HCT116 (cell line): ENCODE results near the gene DDAH1. TPM values are rescaled to one million over a fixed set of nuclear protein-coding genes. Genes with fewer than 3 reads are reported as not detected.

ENCODE experiments used
- ATAC-seq: fragments of 200-7000 bp; cut with Tn5 transposase; 2 replicates; pipeline ENCODE4 v1.9.1; 2020; ENCODE audit warnings: mild to moderate bottlenecking, moderate library complexity
- BruUV-seq: library from RNA; stranded (reverse); fragments of 400-500 nt; replicated peaks from 2 replicates; lab custom pipeline; 2021; lab: Mats Ljungman, UMichigan
- CTCF ChIA-PET: fragments of 300-600 bp; sonication (Branson Sonifier 250); formaldehyde crosslinking; loops from one replicate; lab custom pipeline; 2021; ENCODE audit warnings: antibody characterized with exemption; lab: Charles Lee
- POLR2A ChIA-PET: fragments of 300-600, 350-600 bp; sonication (Branson Sonifier 250); formaldehyde crosslinking; loops from one replicate; lab custom pipeline; 2021; ENCODE audit warnings: antibody characterized with exemption; lab: Charles Lee
- RAD21 ChIA-PET, 2 experiments: fragments of 300-600 bp; sonication (Branson Sonifier 250); formaldehyde crosslinking; loops; one replicate each; lab custom pipeline; 2023; ENCODE audit warnings: low total read pairs in 2 of 2; ENCODE audit not compliant: uncharacterized antibody in 2 of 2, unreplicated experiment in 2 of 2, low non-redundant PET in 1 of 2; lab: Charles Lee
- DNase-seq: peaks from one replicate; pipeline ENCODE4 v3.0.0-alpha.2; 2010; ENCODE audit warnings: low read depth, low spot score
- H2AFZ ChIP-seq: fragments of 200-600 bp; shearing (Covaris generic), sonication (generic); 2 replicates; pipeline ENCODE4 v1.6.1; 2017; ENCODE audit warnings: low read depth, mixed run types, mixed read lengths, antibody characterized with exemption, low read length; ENCODE audit not compliant: poor library complexity, severe bottlenecking
- H3K27ac ChIP-seq: 2 replicates; pipeline ENCODE4 v1.5.1; 2012; ENCODE audit warnings: low read depth, low read length
- H3K27me3 ChIP-seq: fragments of 200-600 bp; sonication (generic); 2 replicates; pipeline ENCODE4 v1.6.1; 2016; ENCODE audit warnings: mixed run types, low read length, mixed read lengths; ENCODE audit not compliant: insufficient read depth
- H3K36me3 ChIP-seq, 2 experiments: fragments of 200-500 bp in 1 of 2; fragments of 200-600 bp in 1 of 2; sonication (Bioruptor generic) in 1 of 2; sonication (generic) in 1 of 2; 2 replicates each; pipeline versions ENCODE4 v1.5.1 to v1.6.1; 2014 to 2016; ENCODE audit warnings: low read length in 2 of 2, inconsistent platforms in 1 of 2, mixed read lengths in 1 of 2, mixed run types in 1 of 2; ENCODE audit not compliant: insufficient read depth in 2 of 2, control insufficient read depth in 1 of 2
- H3K4me1 ChIP-seq, 2 experiments: fragments of 200-600 bp in 1 of 2; sonication (generic) in 1 of 2; 2 replicates each; pipeline versions ENCODE4 v1.5.1 to v1.6.1; 2012 to 2017; ENCODE audit warnings: low read length in 2 of 2, inconsistent platforms in 1 of 2, mild to moderate bottlenecking in 1 of 2, mixed read lengths in 1 of 2, mixed run types in 1 of 2, moderate library complexity in 1 of 2; ENCODE audit not compliant: insufficient read depth in 2 of 2, control insufficient read depth in 1 of 2
- H3K4me2 ChIP-seq: fragments of 200-600 bp; sonication (generic); 2 replicates; pipeline ENCODE4 v1.6.1; 2017; ENCODE audit warnings: mixed run types, low read length, mixed read lengths
- H3K4me3 ChIP-seq, 2 experiments: fragments of 200-600 bp in 1 of 2; sonication (generic) in 1 of 2; replicated peaks in 1 of 2; 2 replicates each; pipeline ENCODE4 v1.5.1; 2011 to 2016; ENCODE audit warnings: low read length in 2 of 2, control low read depth in 1 of 2, low read depth in 1 of 2, mild to moderate bottlenecking in 1 of 2, mixed read lengths in 1 of 2, mixed run types in 1 of 2
- H3K79me2 ChIP-seq: fragments of 200-600 bp; sonication (generic); 2 replicates; pipeline ENCODE4 v1.6.1; 2017; ENCODE audit warnings: mild to moderate bottlenecking, mixed run types, low read length, moderate library complexity, mixed read lengths; ENCODE audit not compliant: insufficient read depth
- H3K9ac ChIP-seq: fragments of 200-600 bp; sonication (generic); 2 replicates; pipeline ENCODE4 v1.6.1; 2016; ENCODE audit warnings: low read length, mixed read lengths
- H3K9me2 ChIP-seq: fragments of 200-600 bp; sonication (generic), shearing (Covaris generic); 2 replicates; pipeline ENCODE4 v1.6.1; 2017; ENCODE audit warnings: mixed run types, mild to moderate bottlenecking, moderate library complexity; ENCODE audit not compliant: insufficient read depth
- H3K9me3 ChIP-seq, 2 experiments: fragments of 200-500 bp in 1 of 2; fragments of 200-600 bp in 1 of 2; sonication (Bioruptor generic) in 1 of 2; sonication (generic) in 1 of 2; 2 replicates each; pipeline ENCODE4 v1.6.1; 2014 to 2017; ENCODE audit warnings: low read length in 2 of 2, mixed read lengths in 2 of 2, inconsistent platforms in 1 of 2, low read depth in 1 of 2, mild to moderate bottlenecking in 1 of 2, mixed run types in 1 of 2, moderate library complexity in 1 of 2; ENCODE audit not compliant: control insufficient read depth in 1 of 2, insufficient read depth in 1 of 2
- H4K20me1 ChIP-seq: fragments of 200-600 bp; sonication (generic), shearing (Covaris generic); 2 replicates; pipeline ENCODE4 v1.6.1; 2017; ENCODE audit warnings: mixed run types, mild to moderate bottlenecking, moderate library complexity; ENCODE audit not compliant: insufficient read depth
- CBX3 ChIP-seq: IDR thresholded peaks from 2 replicates; pipeline ENCODE4 v1.6.1; 2012; ENCODE audit warnings: low read depth
- EGR1 ChIP-seq: IDR thresholded peaks from 2 replicates; pipeline ENCODE4 v1.6.1; 2012; ENCODE audit warnings: low read depth
- EZH2 ChIP-seq: fragments of 200-600 bp; sonication (generic); IDR thresholded peaks from 2 replicates; pipeline ENCODE4 v1.6.1; 2017; ENCODE audit warnings: antibody characterized with exemption, mixed run types
- EZH2phosphoT487 ChIP-seq: fragments of 200-600 bp; IDR thresholded peaks from 2 replicates; pipeline ENCODE4 v1.6.1; 2018; ENCODE audit warnings: antibody characterized with exemption, borderline replicate concordance
- FOSL1 ChIP-seq: IDR thresholded peaks from 2 replicates; pipeline ENCODE4 v1.6.1; 2012; ENCODE audit warnings: low read depth
- JUND ChIP-seq: IDR thresholded peaks from 2 replicates; pipeline ENCODE4 v1.6.1; 2012
- POLR2AphosphoS5 ChIP-seq: IDR thresholded peaks from 2 replicates; pipeline ENCODE4 v1.6.1; 2011; ENCODE audit warnings: mild to moderate bottlenecking, low read depth, low read length, moderate library complexity
- SIN3A ChIP-seq: IDR thresholded peaks from 2 replicates; pipeline ENCODE4 v1.6.1; 2012; ENCODE audit warnings: low read depth
- SP1 ChIP-seq: IDR thresholded peaks from 2 replicates; pipeline ENCODE4 v1.6.1; 2012; ENCODE audit warnings: low read depth
- ZNF274 ChIP-seq: fragments of 200-500 bp; sonication (Bioruptor generic); IDR thresholded peaks from 2 replicates; pipeline ENCODE4 v1.6.1; 2014; ENCODE audit warnings: mild to moderate bottlenecking, low read depth, low read length, inconsistent platforms
- intact Hi-C: fragments of 100-400 bp; cut with micrococcal nuclease; formaldehyde crosslinking; loops from 2 replicates; pipeline ENCODE4 v1.10.0; 2022
- total RNA-seq: library from RNA; stranded (reverse); gene quantifications from one replicate; pipeline ENCODE4 v1.2.1, GENCODE V29; 2021; ENCODE audit not compliant: unreplicated experiment
- TF ChIP-seq, protein P1 (sequence below): IDR thresholded peaks from 2 replicates; pipeline ENCODE4 v1.6.1; 2012

DDAH1 gene
- total RNA-seq, 1 experiment from 2014 or later = 16.6 TPM

DNA sequence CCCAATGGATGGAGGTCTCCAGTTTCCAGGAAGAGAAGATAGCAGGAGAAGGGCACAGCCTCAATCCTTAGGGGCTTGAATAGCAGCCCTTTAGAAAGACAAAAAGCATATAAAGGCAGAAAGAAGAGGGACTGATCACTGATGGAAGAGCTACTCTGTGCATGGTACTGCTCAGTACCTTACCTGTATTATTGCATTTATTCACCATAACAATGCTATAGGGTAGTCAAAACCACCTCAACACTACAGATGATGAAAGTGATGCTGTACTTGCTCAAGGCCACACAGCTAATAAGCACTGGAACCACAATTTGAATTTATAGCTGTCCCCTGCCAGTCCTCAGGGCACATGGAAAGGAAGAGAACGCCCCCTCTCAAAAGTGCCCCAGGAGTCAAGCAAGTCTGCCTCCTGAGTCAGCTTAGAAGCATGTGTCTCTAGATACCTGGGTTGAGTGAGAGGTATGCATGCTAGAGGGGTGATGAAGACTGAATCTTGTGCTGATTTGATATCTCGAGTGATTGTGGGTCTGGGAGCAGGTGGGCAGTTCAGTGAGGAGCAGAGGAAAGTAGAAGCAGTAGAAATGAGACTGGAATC lies 13.6 kb downstream of the DDAH1 start:
- no TSS peak for BruUV-seq
- peak; percentile 32 for DNase-seq
- Histone ChIP-seq H3K79me2 (0 out of 2 replicates have a peak, but pooled peaks cover 7% of the 10 kb centered on the region), H3K9ac (no peak overlapping the region), H3K9me2 (no peaks in the 10 kb centered on the region), H3K4me2 (peak overlapping the region; percentile 49), H2AFZ (no peak overlapping the region), H3K4me3 (peak overlapping the region in 1 of 2 experiments; percentile 4; a peak in 1 of 4 replicates)
- CTCF ChIA-PET = no interaction called here
- POLR2A ChIA-PET = interaction anchor here (1.5 kb wide), 1 partner anchor 15 kb away, joined by 3 read pairs; no protein-coding TSS in a partner anchor
- peak; percentile 88 for ATAC-seq
- intact Hi-C loops = no loop called here
- TF ChIP-seq SIN3A = no peak
- peak; percentile 56 for TF ChIP-seq FOSL1
- peak; percentile 35; the same call in 1 of the 2 replicates for TF ChIP-seq SP1
- TF ChIP-seq CBX3 = 0 out of 2 replicates have a peak, but pooled peaks have one; percentile 36
- peak; percentile 65 for TF ChIP-seq EGR1
- peak; percentile 59 for TF ChIP-seq JUND
- TF ChIP-seq, protein P1, sequence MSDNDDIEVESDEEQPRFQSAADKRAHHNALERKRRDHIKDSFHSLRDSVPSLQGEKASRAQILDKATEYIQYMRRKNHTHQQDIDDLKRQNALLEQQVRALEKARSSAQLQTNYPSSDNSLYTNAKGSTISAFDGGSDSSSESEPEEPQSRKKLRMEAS = peak; percentile 58
- TF ChIP-seq ZNF274 = no peak
- no peak for TF ChIP-seq EZH2phosphoT487
- TF ChIP-seq, all 23 proteins: peak for 6
- Histone ChIP-seq H3K27ac (peak overlapping the region; percentile 1; the same call in 1 of the 2 replicates), H4K20me1 (no peaks in the 10 kb centered on the region), H3K27me3 (no peaks in the 10 kb centered on the region), H3K36me3 (no peaks in the 10 kb centered on the region), H3K4me1 (peaks cover 19 to 32% of the 10 kb centered on the region in 2 experiments), H3K9me3 (no peaks in the 10 kb centered on the region)
- RAD21 ChIA-PET = no interaction called here

DNA sequence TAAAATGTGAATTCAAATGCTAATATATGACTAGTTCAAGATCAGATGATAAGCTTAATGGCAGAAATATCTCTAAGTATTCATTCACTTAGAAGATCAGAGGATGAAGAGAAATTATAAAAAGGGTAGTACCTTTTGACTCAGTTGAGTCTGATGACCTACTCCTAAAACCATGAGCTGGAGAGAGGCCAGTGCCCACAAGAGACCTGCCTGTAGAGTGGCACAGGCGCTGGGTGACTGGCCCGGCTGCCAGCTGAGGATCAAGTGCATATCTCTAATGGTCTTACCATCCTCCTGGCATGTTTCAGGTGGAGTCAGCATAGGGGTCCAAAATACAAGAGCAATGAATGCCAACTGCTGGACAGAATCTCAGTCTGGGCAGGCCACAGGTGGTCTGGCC lies 14.1 kb downstream of the DDAH1 start:
- intact Hi-C loops = no loop called here
- H4K20me1 ChIP-seq = no peaks in the 10 kb centered on the region
- BruUV-seq = no TSS peak
- H3K4me1 ChIP-seq = peaks cover 19 to 32% of the 10 kb centered on the region in 2 experiments
- H3K4me2 ChIP-seq = peak overlapping the region; percentile 49
- H3K9me3 ChIP-seq = no peaks in the 10 kb centered on the region
- CTCF ChIA-PET = no interaction called here
- H2AFZ ChIP-seq = no peak overlapping the region
- POLR2A ChIA-PET = interaction anchor here (1.5 kb wide), 1 partner anchor 15 kb away, joined by 3 read pairs; no protein-coding TSS in a partner anchor
- H3K79me2 ChIP-seq = 0 out of 2 replicates have a peak, but pooled peaks cover 7% of the 10 kb centered on the region
- H3K4me3 ChIP-seq = peak overlapping the region in 1 of 2 experiments; percentile 4; a peak in 1 of 4 replicates
- H3K27me3 ChIP-seq = no peaks in the 10 kb centered on the region
- H3K27ac ChIP-seq = peak overlapping the region; percentile 1; the same call in 1 of the 2 replicates
- H3K36me3 ChIP-seq = no peaks in the 10 kb centered on the region
- DNase-seq (peak; percentile 22), ATAC-seq (peak; percentile 78)
- no peak overlapping the region for H3K9ac ChIP-seq
- RAD21 ChIA-PET = no interaction called here
- H3K9me2 ChIP-seq = no peaks in the 10 kb centered on the region
- TF ChIP-seq JUND (peak; percentile 57; the same call in 1 of the 2 replicates), POLR2AphosphoS5 (peak; percentile 33; the same call in 1 of the 2 replicates), EZH2 (no peak), SP1 (peak; percentile 23; the same call in 1 of the 2 replicates), FOSL1 (peak; percentile 61; the same call in 1 of the 2 replicates)
